Posterior cingulate gyrus (tissue), 11 donors: ENCODE data around the gene SPSB2.

Source experiments
- DNase-seq, 10 donors: peaks; one replicate each; pipeline versions ENCODE4 v3.0.0 to v3.0.0-alpha.2; 2020 to 2021; ENCODE audit warnings: mixed read lengths in 3 of 10
- intact Hi-C: fragments of 100-400 bp; cut with DNase I; formaldehyde crosslinking; loops from one replicate; pipeline ENCODE4 v1.15.1; 2023

Gene SPSB2

DNA sequence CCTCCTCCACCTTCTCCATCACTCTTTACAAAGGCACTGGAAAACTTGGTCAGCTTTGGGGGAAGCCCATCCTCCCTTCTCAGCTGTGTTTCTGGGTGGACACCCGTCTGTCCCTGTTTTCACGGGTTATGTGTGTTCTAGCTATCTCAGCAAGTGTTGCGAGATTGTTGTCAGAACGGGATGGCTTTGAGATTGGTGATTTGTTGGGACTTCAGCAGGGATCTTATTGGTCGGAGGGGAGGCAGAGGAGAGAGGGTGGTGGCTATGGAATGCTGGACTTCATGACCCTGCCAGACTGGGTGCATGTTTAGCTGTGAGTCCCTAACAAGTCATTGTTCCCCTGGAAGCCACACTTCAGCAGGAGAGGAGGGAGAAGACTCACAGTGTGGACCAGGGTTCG lies 19.1 kb downstream of the SPSB2 start:
- intact Hi-C loops = no loop called here
- no peak for DNase-seq

DNA sequence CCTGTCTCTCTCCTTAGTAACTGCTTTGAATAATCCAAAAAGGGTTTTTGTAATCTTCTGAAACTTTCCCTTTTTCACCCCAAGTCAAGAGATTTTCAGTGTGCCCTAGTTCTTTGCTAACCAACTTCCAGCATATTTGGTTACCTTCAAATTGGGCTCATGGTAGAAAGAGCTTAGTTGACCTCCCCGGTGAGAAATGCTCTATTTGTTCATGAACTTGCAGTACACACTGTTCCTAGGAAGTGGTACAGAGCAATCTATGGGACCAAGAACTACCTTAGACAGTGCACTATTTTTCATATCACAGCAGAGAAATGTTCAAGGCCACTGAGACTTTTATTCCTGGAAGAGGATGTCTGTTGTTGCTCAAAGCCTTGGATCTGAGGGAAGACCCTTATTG lies 19.5 kb downstream of the SPSB2 start:
- DNase-seq = no peak
- intact Hi-C loops = no loop called here

DNA sequence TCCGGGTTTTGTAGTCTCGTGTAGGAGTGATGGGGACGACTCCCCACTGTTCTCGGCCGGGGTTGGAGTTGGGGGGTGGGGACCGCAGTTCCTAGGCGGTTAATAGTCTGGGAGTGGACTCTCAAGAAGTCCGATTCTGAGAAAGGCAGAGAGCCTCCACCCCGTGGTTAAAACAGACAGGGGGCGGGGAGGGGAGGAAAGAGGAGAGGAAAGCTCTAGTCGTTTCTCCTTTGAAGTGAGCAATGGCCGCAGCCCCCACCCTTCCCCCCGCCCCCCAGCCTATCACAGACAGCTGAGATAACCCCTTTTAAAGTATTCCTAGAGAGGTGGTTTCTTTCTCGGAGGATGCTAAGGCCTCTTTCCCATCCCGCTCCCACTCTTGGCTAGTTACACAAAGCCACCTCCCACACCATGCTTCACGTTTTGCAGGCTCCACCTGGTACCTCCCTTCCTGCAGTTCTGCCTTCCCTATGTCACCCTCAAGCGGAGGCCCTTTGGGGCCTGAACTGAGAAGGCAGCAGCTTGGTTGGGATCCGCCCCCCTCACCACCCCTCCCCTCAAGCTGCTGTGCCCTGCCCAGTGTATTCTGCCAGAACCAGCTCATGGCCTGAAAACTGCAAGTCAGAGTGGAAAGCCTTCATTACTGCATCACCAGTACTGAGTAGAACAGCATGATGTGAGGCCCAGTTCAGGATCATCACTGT lies 20.3 kb downstream of the SPSB2 start:
- intact Hi-C loops = no loop called here

DNA sequence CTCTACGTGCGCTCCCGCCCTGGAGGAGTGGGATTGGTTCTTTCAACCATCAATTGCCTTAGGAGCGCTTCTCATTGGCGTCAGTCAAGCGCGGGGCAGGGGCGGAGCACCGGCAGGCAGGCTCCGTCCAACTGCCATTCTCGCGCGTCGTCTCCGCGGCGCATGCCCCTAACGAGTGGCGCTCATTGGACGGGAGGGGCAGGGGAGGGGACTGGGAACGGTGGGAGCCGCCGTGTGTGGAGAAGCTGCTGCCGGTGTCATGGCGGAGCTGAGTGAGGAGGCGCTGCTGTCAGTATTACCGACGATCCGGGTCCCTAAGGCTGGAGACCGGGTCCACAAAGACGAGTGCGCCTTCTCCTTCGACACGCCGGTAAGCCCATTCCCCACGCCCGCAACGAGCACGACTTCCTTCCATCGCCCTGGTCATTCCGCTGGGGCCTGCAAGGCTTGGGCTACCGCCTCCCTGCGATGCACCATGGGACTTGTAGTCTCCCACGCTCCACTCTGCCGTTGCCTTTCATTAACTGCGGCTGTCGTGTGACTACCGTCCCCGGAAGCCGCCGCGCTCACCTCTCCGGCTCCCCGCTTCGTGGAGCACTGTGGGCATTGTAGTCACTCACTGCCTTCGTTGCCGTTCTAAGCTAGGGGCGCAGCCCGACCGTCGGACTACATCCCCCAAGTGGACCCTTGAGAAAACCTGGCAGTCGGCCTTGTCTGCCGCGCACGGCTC lies 21.0 kb downstream of the SPSB2 start, which contains the start of gene USP5:
Gene USP5 (plus strand): TSS at position 230 of the 730 bp plus-strand sequence. CDS start 30 bp downstream, at position 260.
- intact Hi-C loops = no loop called here
- DNase-seq = peak; percentile 97 to 100 (median 100)

More for the DNA sequence above, 20.3 kb downstream of the SPSB2 start:
- DNase-seq = peak in 6 of 10 donors; percentile 36 to 91 (median 67)

DNA sequence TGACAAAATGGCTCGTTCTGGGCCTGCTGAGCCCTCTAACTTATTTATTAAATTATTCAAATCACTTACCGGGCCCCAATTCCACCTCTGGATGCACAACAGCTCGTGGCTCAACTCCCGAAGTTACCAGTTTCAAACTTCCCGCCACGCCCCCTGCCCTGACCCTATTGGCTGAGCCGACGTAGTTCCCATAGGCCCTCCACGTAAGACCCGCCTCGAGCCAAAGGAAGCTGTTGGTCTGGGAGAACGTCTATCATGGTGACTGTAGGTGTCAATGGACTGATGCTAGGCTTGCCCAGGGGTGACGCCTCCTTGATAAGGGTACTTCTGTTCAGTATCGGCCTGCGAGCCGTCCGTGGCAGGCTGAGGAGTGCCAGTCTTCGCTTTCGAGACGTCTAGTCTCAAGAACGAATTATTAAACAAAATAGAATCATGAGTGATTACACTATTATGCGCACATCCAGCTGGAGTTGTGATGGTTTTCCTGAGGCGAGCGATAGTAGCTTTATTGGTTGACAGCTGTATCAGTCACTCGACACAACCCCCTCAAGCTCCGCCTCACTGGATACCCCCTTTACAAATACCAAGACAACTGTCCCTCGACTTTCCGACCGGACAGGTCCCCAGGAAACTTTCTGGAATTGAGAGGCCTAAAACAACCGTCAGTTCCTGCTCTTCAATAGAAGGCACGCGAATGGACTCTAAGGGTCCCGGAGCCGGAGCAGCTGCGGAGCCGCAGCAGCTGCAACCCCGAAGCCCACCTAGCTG lies 21.8 kb downstream of the SPSB2 start, which contains the start of gene CDCA3:
Gene CDCA3 (minus strand): TSS at position 134 of the 768 bp plus-strand sequence. CDS start 334 bp downstream, outside the sequence.
- peak; percentile 88 to 99 (median 94) for DNase-seq
- intact Hi-C loops = no loop called here

DNA sequence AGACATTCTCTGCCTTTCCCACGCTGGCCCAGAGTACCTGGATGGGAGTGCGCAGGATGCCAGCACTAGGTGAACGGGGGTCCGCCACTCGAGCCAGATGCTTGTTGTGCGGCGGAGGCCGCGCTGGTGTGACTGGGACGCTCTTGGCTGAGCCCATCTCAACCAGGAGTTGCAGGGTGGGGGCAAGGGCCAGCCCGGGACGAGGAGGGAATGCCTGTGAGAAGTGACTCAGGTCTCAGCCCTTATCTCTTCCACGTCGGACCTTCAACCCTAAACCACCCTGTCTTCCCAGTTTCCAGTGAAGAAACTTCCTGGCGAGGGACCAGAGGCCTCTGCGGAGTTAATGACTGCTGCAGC lies 22.3 kb downstream of the SPSB2 start:
- DNase-seq = peak in 3 of 10 donors; percentile 65 to 84 (median 82)
- intact Hi-C loops = no loop called here

DNA sequence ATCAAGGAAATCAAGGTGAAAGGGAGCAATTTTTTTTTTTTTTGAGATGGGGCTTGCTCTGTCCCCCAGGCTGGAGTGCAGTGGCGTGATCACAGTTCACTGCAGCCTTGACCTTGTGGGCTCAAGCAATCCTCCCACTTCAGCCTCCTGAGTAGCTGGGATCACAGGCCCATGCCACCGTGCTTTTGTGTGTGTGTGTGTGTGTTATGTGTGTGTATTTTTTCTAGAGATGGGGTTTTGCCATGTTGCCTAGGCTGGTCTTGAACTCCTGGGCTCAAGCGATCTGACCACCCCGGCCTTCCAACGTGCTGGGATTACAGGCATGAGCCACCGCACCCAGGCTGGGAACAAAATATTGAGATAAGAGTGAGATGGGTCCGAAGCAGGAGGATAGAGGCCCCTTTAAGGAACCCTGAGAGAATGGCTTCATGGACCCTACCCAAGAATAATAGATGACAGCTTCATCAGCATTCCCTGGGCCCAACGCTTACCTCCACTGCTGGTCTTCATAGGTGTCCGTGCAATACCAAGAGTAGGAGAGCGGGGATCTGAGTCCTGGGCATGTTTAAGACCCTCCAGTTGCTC lies 23.0 kb downstream of the SPSB2 start:
- intact Hi-C loops = no loop called here
- DNase-seq = peak in 1 of 10 donors; percentile 75

DNA sequence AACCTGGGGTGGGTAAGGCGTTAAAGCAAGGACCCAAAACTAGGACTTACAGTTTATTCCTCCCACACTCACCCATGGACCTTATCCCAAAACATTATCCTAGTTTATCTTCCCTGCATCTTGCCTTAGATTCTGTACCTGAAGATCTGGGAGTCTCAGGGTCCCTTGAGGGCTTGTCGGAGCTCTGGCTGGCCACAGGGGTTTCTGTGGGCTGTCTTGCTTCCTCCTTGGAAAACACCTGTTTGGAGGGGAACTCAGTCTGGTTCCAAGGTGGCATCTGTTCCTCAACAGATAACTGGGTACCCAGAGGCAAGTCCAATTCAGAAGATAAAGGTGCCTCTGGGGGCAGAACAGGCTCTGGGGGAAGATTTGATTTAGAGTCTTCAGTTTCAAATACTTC lies 23.7 kb downstream of the SPSB2 start:
- peak in 1 of 10 donors; percentile 19 for DNase-seq
- intact Hi-C loops = no loop called here

DNA sequence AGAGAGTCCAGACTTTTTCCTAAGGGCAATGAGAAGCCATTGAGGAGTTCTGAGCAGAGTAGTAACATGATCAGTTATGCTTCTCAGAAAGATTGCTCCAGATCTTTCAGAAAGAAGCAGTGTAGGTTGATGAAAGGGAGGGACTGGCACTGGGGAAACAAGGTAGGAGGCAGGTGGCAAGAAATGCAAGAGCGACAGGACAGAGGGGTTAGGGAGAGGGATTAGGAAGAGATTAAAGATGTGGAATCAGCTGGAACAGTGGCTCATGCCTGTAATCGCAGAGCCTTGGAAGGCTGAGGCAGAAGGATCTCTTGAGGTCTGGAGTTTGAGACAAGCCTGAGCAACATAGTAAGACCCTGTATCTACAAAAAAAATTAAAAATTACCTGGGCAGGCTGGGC lies 25.4 kb downstream of the SPSB2 start:
- intact Hi-C loops = no loop called here
- no peak for DNase-seq

DNA sequence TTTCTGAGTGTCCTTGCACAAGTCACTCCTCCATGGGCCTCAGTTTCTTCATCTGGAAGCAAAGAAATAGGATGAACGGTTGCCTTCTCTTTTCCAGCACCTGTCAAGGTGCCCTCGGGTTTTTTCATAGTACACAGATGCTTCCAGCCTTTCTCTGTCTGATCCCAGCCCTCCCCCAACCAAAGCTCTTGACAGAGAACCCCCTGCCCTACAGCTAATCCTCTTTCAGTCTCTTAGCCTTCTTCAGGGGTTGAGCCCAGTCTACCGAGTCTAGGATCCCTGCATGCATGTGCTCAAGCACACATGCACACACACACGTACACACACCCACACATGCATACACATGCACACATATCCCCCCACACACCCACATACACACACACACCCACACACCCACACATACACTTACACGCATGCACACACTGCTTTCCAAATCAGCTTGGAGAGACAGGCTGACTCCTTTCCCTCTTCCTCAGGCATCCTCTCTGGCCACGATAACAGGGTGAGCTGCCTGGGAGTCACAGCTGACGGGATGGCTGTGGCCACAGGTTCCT lies 26.7 kb downstream of the SPSB2 start:
- DNase-seq = peak in 1 of 10 donors; percentile 25
- intact Hi-C loops = no loop called here

DNA sequence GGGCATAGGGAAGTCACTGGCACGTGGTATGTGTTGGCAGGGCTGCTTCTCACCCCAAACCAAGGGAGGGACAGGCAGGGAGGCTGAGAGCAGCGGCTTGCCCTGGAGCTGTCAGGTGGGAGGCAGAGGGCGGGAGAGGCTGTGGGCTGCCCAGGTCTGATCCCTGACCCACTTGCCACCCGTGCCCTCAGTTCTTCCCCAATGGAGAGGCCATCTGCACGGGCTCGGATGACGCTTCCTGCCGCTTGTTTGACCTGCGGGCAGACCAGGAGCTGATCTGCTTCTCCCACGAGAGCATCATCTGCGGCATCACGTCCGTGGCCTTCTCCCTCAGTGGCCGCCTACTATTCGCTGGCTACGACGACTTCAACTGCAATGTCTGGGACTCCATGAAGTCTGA lies 27.7 kb downstream of the SPSB2 start:
- intact Hi-C loops = no loop called here
- peak in 1 of 10 donors; percentile 54 for DNase-seq

DNA sequence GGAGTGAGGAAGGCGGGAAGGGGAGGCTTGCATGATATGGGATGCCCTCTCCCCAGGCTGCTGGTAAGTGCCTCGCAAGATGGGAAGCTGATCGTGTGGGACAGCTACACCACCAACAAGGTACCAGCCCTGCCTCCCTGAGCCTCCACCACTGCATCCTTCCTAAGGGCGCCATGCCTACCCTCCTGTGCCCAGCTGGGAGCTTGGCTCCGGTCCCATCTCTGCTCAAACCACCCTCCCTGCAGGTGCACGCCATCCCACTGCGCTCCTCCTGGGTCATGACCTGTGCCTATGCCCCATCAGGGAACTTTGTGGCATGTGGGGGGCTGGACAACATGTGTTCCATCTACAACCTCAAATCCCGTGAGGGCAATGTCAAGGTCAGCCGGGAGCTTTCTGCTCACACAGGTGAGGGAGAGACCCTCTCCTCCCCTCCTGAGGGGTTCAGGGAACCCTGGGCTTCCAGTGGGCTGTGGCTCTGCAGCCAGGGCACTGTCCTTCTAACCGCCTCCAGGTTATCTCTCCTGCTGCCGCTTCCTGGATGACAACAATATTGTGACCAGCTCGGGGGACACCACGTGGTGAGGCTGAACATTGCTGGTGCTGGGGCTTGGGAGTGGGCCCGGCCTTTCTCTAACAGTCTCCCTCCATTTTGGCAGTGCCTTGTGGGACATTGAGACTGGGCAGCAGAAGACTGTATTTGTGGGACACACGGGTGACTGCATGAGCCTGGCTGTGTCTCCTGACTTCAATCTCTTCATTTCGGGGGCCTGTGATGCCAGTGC lies 29.8 kb downstream of the SPSB2 start:
- intact Hi-C loops = no loop called here
- DNase-seq = peak in 1 of 10 donors; percentile 64

DNA sequence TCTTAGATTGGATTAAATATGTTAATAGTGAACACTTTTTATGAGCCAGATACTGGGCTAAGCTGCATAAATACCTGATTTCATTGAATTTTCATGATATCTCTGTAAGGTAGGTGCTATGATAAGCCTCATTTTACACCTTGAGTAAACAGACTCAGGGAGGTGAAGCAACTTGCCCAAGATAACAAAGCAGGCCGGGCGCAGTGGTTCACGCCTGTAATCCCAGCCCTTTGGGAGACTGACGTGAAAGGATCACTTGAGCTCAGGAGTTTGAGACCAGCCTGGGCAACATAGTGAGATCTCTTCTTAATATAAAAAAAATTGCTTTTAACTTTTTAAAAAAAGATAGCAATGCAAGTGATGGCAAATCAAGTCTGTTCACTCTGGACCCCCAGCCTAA lies 31.0 kb downstream of the SPSB2 start:
- DNase-seq = peak in 1 of 10 donors; percentile 44
- intact Hi-C loops = no loop called here

DNA sequence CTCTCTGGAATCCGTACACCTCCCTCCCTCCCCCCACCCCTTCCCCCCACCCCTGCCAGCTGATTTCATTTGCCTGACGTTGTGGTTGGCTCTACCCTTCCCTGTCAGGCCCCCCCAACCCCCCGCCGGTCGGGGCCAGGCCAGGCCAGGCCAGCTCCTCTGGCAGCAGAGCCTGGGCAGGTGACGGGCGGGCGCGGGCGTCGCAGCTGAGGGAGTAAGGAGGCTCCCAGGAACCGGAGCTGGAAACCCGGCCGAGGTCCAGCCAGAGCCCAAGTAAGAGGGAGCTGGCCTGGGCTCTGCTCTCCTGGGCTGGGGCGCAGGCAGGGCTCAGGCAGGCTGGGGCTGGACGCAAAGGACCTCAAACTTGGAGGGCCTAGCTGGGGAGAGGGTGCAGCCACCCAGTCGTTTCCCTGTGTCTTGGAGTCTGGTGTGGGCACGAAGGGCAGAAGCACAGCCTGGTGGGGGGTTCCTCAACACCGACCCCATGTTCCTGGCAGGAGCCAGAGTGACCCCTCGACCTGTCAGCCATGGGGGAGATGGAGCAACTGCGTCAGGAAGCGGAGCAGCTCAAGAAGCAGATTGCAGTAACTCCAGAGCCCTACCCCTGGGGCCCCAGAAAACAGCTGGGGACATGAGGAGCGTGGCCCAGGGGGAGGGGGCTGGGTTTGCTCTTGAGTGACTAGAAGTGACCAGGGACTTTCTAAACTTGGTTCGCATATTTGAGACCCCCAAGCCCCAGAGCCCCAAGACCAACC lies 32.2 kb downstream of the SPSB2 start, which contains the start of gene GNB3:
Gene GNB3 (plus strand): TSS at position 165 of the 755 bp plus-strand sequence. CDS start 363 bp downstream, at position 528.
- intact Hi-C loops = no loop called here
- DNase-seq = peak in 1 of 10 donors; percentile 62

DNA sequence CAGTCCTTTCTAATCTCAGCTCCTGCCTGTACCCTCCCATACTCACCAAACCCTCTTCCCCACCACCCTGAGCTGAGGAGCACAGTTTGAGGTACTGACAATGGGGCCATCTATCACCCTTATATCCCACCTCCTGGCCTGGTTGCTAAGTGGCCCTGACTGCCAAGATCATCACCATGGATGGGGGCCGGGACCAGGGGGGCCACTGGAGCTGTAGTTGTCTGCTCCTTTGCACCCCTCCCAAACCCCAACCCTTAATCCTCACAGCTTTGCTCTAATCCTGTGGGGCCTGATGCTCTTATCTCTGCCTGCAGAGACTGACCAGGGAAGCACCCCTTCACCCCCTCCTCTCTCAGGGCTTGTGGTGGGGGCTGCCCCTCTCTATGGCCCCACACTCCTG lies 32.8 kb downstream of the SPSB2 start:
- intact Hi-C loops = no loop called here
- no peak for DNase-seq

DNA sequence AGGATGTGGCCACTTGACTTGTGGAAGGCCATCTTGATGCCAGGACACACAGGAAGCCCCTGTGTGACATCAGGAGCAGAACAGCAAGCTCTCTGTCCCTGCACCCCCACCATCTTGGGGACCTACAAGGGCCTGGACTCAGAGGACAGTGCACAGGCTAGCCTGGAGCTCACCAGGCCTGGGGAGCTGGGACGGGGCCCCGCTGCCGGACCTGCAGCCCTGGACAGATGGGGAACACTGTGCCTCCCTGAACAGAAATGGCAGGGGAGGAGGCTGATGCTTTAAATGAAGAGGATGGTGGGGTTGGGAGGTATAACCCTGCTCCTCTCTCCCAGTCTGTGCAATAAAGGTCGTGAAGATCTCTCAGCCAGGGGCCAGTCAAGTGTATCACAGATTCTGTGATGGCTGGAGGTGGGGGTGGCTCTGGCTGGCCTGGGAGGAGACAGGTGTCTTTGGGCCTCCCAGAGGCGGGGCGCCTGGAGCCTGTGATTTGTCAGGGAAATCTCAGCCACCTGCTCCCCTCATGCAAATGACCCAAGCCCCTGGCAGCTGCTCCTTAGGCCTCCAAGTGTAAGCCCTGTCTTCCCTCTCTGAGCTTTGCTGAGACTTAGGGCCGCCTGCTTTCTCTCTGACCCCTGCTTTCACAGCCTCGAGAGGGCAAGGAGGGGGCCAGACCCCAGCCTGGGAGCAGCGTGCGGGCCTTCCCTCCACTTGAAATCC lies 33.5 kb downstream of the SPSB2 start:
- intact Hi-C loops = no loop called here
- peak in 2 of 10 donors; percentile 68 to 77 for DNase-seq

DNA sequence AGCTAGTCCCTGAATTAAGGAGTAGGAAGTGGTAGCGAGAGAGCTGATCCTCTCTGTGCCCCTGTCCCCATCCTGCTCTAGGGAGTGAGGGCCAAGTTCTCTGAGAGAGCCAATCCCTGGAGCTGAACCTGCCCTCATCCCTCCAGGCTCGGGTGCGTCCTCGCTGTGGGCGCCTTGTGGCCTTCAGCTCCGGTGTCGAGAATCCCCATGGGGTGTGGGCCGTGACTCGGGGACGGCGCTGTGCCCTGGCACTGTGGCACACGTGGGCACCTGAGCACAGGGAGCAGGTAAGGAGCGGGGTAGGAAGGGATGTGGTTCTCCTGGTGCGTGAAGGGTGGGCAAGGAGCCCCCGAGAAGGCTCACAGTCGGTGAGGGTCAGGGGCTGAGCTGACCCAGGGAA lies 34.2 kb downstream of the SPSB2 start:
- DNase-seq = peak in 1 of 10 donors; percentile 30
- intact Hi-C loops = no loop called here
